ENCODE measurements around the gene SH3GL1.

SH3GL1 gene

GRCh38 chr19:4446704-4447200, 46.4 kb upstream of the SH3GL1 start:
- TF ChIP-seq CTCF (IDR thresholded peaks at IDR 0.05; ENCODE audit: low read depth, low read length), result no peak
- DNase-seq (ENCODE audit: low read depth, low spot score), result no peak
- in situ Hi-C loops (cut with HindIII; ENCODE audit: low sequenced_read_pairs), result no loop called here
- no peak overlapping the region for H3K4me3 ChIP-seq (ENCODE audit: low read depth, low read length)

- no peak for DNase-seq (ENCODE audit: low read depth, low spot score)
- in situ Hi-C loops (cut with HindIII; ENCODE audit: low sequenced_read_pairs), result no loop called here
- no peak overlapping the region for H3K4me3 ChIP-seq (ENCODE audit: low read depth, low read length)
- no peak for TF ChIP-seq CTCF (IDR thresholded peaks at IDR 0.05; ENCODE audit: low read depth, low read length)
Measured at GRCh38 chr19:4445963-4446703, 45.8 kb upstream of the SH3GL1 start.

- H3K4me3 ChIP-seq (ENCODE audit: low read depth, low read length), result no peak overlapping the region
- TF ChIP-seq CTCF (IDR thresholded peaks at IDR 0.05; ENCODE audit: low read depth, low read length), result no peak
- in situ Hi-C loops (cut with HindIII; ENCODE audit: low sequenced_read_pairs), result no loop called here
- DNase-seq (ENCODE audit: low read depth, low spot score), result no peak
Measured at GRCh38 chr19:4444765-4445741, 44.7 kb upstream of the SH3GL1 start.

- no peak for TF ChIP-seq CTCF (IDR thresholded peaks at IDR 0.05; ENCODE audit: low read depth, low read length)
- no peak for DNase-seq (ENCODE audit: low read depth, low spot score)
- in situ Hi-C loops (cut with HindIII; ENCODE audit: low sequenced_read_pairs), result no loop called here
- no peak overlapping the region for H3K4me3 ChIP-seq (ENCODE audit: low read depth, low read length)
Measured at GRCh38 chr19:4443966-4444764, 43.8 kb upstream of the SH3GL1 start.

- in situ Hi-C loops (cut with HindIII; ENCODE audit: low sequenced_read_pairs), result no loop called here
- no peak for DNase-seq (ENCODE audit: low read depth, low spot score)
- no peak overlapping the region for H3K4me3 ChIP-seq (ENCODE audit: low read depth, low read length)
- TF ChIP-seq CTCF (IDR thresholded peaks at IDR 0.05; ENCODE audit: low read depth, low read length), result no peak
Measured at GRCh38 chr19:4443188-4443587, 42.8 kb upstream of the SH3GL1 start.

- in situ Hi-C loops (cut with HindIII; ENCODE audit: low sequenced_read_pairs), result no loop called here
- H3K4me3 ChIP-seq (ENCODE audit: low read depth, low read length), result no peak overlapping the region
- no peak for DNase-seq (ENCODE audit: low read depth, low spot score)
- no peak for TF ChIP-seq CTCF (IDR thresholded peaks at IDR 0.05; ENCODE audit: low read depth, low read length)
Measured at GRCh38 chr19:4442819-4443146, 42.4 kb upstream of the SH3GL1 start.

Measured in astrocyte of the spinal cord (primary cell).